Astrocyte (in vitro differentiated cells and primary cell): ENCODE data around the gene C11orf98.

Experiments
- CTCF ChIP-seq: IDR thresholded peaks from 2 replicates; pipeline ENCODE4 v1.5.1; 2011; ENCODE audit warnings: low read depth, mild to moderate bottlenecking, inconsistent platforms, low read length, moderate library complexity; ENCODE audit not compliant: insufficient read depth
- EZH2 ChIP-seq: IDR thresholded peaks from 2 replicates; pipeline ENCODE4 v1.6.1; 2012; ENCODE audit warnings: mild to moderate bottlenecking, low read length, inconsistent platforms; ENCODE audit not compliant: insufficient read depth

GRCh38 chr11:62710001-62710345, 45.0 kb upstream of the C11orf98 start:
- no peak for TF ChIP-seq CTCF
- TF ChIP-seq EZH2 = no peak
